GM10248 (cell line): Measurements from ENCODE around the gene IMMP2L.

Source experiments
- CTCF ChIA-PET: fragments of 300-600 bp; sonication (Branson Sonifier 250); formaldehyde crosslinking; extraction: SDS; loops from one replicate; lab custom pipeline; 2021; ENCODE audit warnings: antibody characterized with exemption; lab: Yijun Ruan, JAX
- POLR2A ChIA-PET: fragments of 350-650 bp; sonication (Branson Sonifier 250); formaldehyde crosslinking; extraction: SDS; loops from one replicate; lab custom pipeline; 2020; ENCODE audit warnings: antibody characterized with exemption; lab: Yijun Ruan, JAX
- DNase-seq: peaks from one replicate; pipeline ENCODE4 v3.0.0; 2012; ENCODE audit errors: extremely low spot score
- CTCF ChIP-seq: IDR thresholded peaks from 2 replicates; pipeline ENCODE4 v1.5.1; 2012; ENCODE audit warnings: mild to moderate bottlenecking, low read depth; ENCODE audit errors: extremely low read depth, missing control alignments, control extremely low read depth

The IMMP2L gene

GRCh38 chr7:110921595-110922151 is 640.6 kb downstream of the IMMP2L start:
- CTCF ChIA-PET = no interaction called here

GRCh38 chr7:110918949-110919548 is 643.2 kb downstream of the IMMP2L start:
- no peak for DNase-seq
- ChIA-PET CTCF (interaction anchor here (1.0 kb wide), 1 partner anchor 49 kb away, joined by 3 read pairs; no protein-coding TSS in a partner anchor), POLR2A (no interaction called here)
- TF ChIP-seq CTCF = no peak

More at GRCh38 chr7:110921595-110922151, 640.6 kb downstream of the IMMP2L start:
- DNase-seq = no peak
- no peak for TF ChIP-seq CTCF
- POLR2A ChIA-PET = no interaction called here

- TF ChIP-seq CTCF = no peak
- ChIA-PET CTCF (no interaction called here), POLR2A (no interaction called here)
- DNase-seq = no peak
These were observed 648.0 kb downstream of the IMMP2L start for GRCh38 chr7:110914263-110914662.

- no peak for TF ChIP-seq CTCF
- ChIA-PET POLR2A (no interaction called here), CTCF (no interaction called here)
These were observed 650.7 kb downstream of the IMMP2L start for GRCh38 chr7:110911632-110912031.

GRCh38 chr7:110909117-110909516 is 653.2 kb downstream of the IMMP2L start:
- POLR2A ChIA-PET = no interaction called here
- CTCF ChIA-PET = no interaction called here
- no peak for DNase-seq
- TF ChIP-seq CTCF = no peak

More at GRCh38 chr7:110911632-110912031, 650.7 kb downstream of the IMMP2L start:
- no peak for DNase-seq

GRCh38 chr7:110905773-110906566 is 656.3 kb downstream of the IMMP2L start:
- CTCF ChIA-PET = interaction anchor here (0.9 kb wide), 1 partner anchor 9 kb away, joined by 3 read pairs; no protein-coding TSS in a partner anchor
- POLR2A ChIA-PET = no interaction called here
- TF ChIP-seq CTCF = no peak
- DNase-seq = no peak
